ENCODE measurements around the gene RBPJ.

DNA sequence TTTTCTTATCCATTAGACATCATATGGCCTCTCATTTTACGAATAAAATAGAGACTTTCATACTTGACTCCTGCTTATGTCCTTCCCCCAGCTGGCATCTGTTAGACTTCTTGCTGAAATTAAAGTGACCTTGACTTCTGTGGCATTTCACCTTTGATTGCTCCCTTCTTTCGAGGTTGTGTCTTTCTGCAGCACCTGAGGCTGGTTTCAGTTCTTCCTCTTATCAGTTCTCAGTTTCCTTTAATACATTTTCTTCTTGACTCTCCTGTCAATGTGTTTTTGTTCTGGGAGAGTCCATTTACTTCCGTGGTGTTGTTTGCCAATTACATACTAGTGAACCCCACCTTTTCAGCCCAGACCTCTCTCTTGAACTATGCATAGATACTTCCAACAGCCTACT, 81.6 kb downstream of the RBPJ start:
- TF ChIP-seq, protein P1, sequence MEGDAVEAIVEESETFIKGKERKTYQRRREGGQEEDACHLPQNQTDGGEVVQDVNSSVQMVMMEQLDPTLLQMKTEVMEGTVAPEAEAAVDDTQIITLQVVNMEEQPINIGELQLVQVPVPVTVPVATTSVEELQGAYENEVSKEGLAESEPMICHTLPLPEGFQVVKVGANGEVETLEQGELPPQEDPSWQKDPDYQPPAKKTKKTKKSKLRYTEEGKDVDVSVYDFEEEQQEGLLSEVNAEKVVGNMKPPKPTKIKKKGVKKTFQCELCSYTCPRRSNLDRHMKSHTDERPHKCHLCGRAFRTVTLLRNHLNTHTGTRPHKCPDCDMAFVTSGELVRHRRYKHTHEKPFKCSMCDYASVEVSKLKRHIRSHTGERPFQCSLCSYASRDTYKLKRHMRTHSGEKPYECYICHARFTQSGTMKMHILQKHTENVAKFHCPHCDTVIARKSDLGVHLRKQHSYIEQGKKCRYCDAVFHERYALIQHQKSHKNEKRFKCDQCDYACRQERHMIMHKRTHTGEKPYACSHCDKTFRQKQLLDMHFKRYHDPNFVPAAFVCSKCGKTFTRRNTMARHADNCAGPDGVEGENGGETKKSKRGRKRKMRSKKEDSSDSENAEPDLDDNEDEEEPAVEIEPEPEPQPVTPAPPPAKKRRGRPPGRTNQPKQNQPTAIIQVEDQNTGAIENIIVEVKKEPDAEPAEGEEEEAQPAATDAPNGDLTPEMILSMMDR (IDR thresholded peaks at IDR 0.05; ENCODE audit: poor library complexity) = no peak
- no peak for TF ChIP-seq EZH2 (IDR thresholded peaks at IDR 0.05; ENCODE audit: borderline replicate concordance)
